Measurements from ENCODE around the gene MRPS11. TPM values are rescaled to one million over a fixed set of nuclear protein-coding genes. Genes with fewer than 3 reads are reported as not detected.

The MRPS11 gene
- total RNA-seq = 26.5 and 29.5 TPM in 2 replicates

GRCh38 chr15:88467073-88467934, at the start of gene MRPS11, which contains the start of gene MRPL46:
TSS of gene MRPS11 (plus strand) at chr15:88467708. CDS start at chr15:88467718, 10 bp downstream.
TSS of gene MRPL46 (minus strand) at chr15:88467388. CDS start at chr15:88467377, 11 bp downstream.

Other genes with a start within 250 kb of the MRPS11 start
- not detected in 2 replicates for gene NTRK3, start 211.0 kb upstream of the MRPS11 start, total RNA-seq
- gene MRPL46, start 320 bp upstream of the MRPS11 start, total RNA-seq = 12.9 and 15.2 TPM in 2 replicates
- 7.0 and 9.0 TPM in 2 replicates for gene DET1, start 79.0 kb downstream of the MRPS11 start, total RNA-seq
- 36.7 and 62.2 TPM in 2 replicates for gene AEN, start 153.6 kb downstream of the MRPS11 start, total RNA-seq
- gene ISG20, start 171.3 kb downstream of the MRPS11 start, total RNA-seq = 2.2 and 4.8 TPM in 2 replicates